ENCODE data around the gene KNSTRN.

- TF ChIP-seq CTCF (conservative IDR thresholded peaks at IDR 0.05; ENCODE audit: low read depth, low read length), result no peak
- TF ChIP-seq EZH2 (IDR thresholded peaks at IDR 0.05; ENCODE audit: low read length, unreplicated experiment), result no peak
- TF ChIP-seq EZH2phosphoT487 (IDR thresholded peaks at IDR 0.05; ENCODE audit: borderline replicate concordance, low read length), result no peak
Observed at GRCh38 chr15:40357246-40357645, 25.3 kb upstream of the KNSTRN start.

All from PC-3 (cell line).